Measurements from ENCODE around the gene PJA1. TPM values are rescaled to one million over a fixed set of nuclear protein-coding genes. Genes with fewer than 3 reads are reported as not detected.

The PJA1 gene
- polyA plus RNA-seq, 4 donors: 3.6 to 30.5 (median 9.8) TPM

- H3K27ac ChIP-seq (ENCODE audit: low read depth in 1 of 3, low read length in 2 of 3): no peak overlapping the region
- H3K9me3 ChIP-seq (ENCODE audit: control insufficient read depth in 2 of 2, insufficient read depth in 1 of 2, low read depth in 1 of 2, low read length in 1 of 2): no peaks in the 10 kb centered on the region
- no peak overlapping the region for H3K4me3 ChIP-seq (ENCODE audit: low read depth in 1 of 3, low read length in 3 of 3)
- 8 to 50% (median 37%) methylated on average over 4 of the region's 4 CpGs for WGBS, 3 donors
- peaks cover 0 to 10% (median 0%) of the 10 kb centered on the region in 3 donors for H3K4me1 ChIP-seq (ENCODE audit: control insufficient read depth in 3 of 3, insufficient read depth in 2 of 3, low read depth in 1 of 3, low read length in 2 of 3)
- DNase-seq (peak in 1 of 2 donors; percentile 16), FAIRE-seq (no peak)
- no peaks in the 10 kb centered on the region for H3K36me3 ChIP-seq (ENCODE audit: control insufficient read depth in 3 of 3, insufficient read depth in 2 of 3, low read depth in 1 of 3, low read length in 3 of 3)
- peaks cover 0 to 6% (median 2%) of the 10 kb centered on the region in 3 donors for H3K27me3 ChIP-seq (ENCODE audit: control insufficient read depth in 3 of 3, insufficient read depth in 3 of 3, low read length in 3 of 3)
These were observed 17.6 kb upstream of the PJA1 start for GRCh38 chrX:69182818-69183380.

DNA sequence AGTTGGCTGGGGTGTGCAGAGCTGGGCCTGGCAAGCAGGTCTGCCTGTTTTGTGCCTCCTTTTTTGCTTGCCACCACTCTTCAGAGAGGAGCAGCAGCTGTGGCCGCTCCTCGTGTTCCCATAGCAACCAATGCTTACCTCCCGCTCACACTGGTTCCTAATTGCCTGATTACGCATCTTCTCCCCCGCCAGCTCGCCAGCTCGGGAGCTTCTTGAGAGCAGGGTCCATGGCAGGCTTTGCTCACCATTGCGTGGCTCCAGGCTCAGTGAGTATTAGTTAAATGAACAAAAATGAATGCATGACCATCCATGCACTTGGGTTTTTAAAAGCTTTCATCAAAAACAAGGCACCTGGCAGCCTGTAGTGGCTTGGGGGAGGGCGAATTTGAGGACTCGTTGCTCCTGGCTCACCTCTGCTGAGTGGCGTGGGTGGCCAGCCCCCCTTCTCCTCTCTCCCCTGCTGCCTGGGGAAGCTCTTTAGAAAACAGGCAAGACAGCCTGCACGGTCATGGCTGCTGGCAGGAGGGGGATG, 14.2 kb upstream of the PJA1 start:
- DNase-seq (no peak), FAIRE-seq (no peak)
- Histone ChIP-seq H3K27me3 (ENCODE audit: control insufficient read depth in 3 of 3, insufficient read depth in 3 of 3, low read length in 3 of 3) (peaks cover 0 to 6% (median 0%) of the 10 kb centered on the region in 3 donors), H3K4me3 (ENCODE audit: low read depth in 1 of 3, low read length in 3 of 3) (no peak overlapping the region), H3K4me1 (ENCODE audit: control insufficient read depth in 3 of 3, insufficient read depth in 2 of 3, low read depth in 1 of 3, low read length in 2 of 3) (no peaks in the 10 kb centered on the region), H3K9me3 (ENCODE audit: control insufficient read depth in 2 of 2, insufficient read depth in 1 of 2, low read depth in 1 of 2, low read length in 1 of 2) (no peaks in the 10 kb centered on the region), H3K36me3 (ENCODE audit: control insufficient read depth in 3 of 3, insufficient read depth in 2 of 3, low read depth in 1 of 3, low read length in 3 of 3) (no peaks in the 10 kb centered on the region), H3K27ac (ENCODE audit: low read depth in 1 of 3, low read length in 2 of 3) (no peak overlapping the region)
- WGBS, 3 donors: 19 to 38% (median 37%) methylated on average over 12 of the region's 12 CpGs

DNA sequence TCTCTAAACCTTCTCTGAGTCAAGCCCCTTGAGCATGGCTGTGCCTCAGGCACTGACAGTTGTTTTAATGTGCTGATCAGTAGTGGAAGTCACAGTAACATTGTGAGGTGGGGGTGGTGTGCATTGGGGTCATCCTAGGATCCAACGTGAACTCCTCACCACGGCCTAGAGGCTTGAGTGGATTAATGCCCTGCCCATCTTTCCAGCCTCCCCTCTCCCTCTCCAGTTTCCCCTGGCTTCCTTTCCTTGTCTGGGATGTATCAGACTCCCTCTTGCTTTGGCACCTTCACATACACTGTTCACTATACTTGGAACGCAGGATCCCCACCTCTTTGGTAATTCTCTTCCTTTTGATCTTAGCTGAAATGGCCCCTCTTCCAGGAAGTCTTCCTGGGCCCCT, 13.3 kb upstream of the PJA1 start:
- FAIRE-seq (no peak), DNase-seq (no peak)
- H3K4me1 ChIP-seq (ENCODE audit: control insufficient read depth in 3 of 3, insufficient read depth in 2 of 3, low read depth in 1 of 3, low read length in 2 of 3): no peaks in the 10 kb centered on the region
- no peaks in the 10 kb centered on the region for H3K9me3 ChIP-seq (ENCODE audit: control insufficient read depth in 2 of 2, insufficient read depth in 1 of 2, low read depth in 1 of 2, low read length in 1 of 2)
- WGBS, 3 donors: 57 to 87% (median 73%) methylated on average over 3 of the region's 3 CpGs
- peaks cover 0 to 6% (median 2%) of the 10 kb centered on the region in 3 donors for H3K27me3 ChIP-seq (ENCODE audit: control insufficient read depth in 3 of 3, insufficient read depth in 3 of 3, low read length in 3 of 3)
- no peak overlapping the region for H3K4me3 ChIP-seq (ENCODE audit: low read depth in 1 of 3, low read length in 3 of 3)
- no peaks in the 10 kb centered on the region for H3K36me3 ChIP-seq (ENCODE audit: control insufficient read depth in 3 of 3, insufficient read depth in 2 of 3, low read depth in 1 of 3, low read length in 3 of 3)
- H3K27ac ChIP-seq (ENCODE audit: low read depth in 1 of 3, low read length in 2 of 3): no peak overlapping the region

DNA sequence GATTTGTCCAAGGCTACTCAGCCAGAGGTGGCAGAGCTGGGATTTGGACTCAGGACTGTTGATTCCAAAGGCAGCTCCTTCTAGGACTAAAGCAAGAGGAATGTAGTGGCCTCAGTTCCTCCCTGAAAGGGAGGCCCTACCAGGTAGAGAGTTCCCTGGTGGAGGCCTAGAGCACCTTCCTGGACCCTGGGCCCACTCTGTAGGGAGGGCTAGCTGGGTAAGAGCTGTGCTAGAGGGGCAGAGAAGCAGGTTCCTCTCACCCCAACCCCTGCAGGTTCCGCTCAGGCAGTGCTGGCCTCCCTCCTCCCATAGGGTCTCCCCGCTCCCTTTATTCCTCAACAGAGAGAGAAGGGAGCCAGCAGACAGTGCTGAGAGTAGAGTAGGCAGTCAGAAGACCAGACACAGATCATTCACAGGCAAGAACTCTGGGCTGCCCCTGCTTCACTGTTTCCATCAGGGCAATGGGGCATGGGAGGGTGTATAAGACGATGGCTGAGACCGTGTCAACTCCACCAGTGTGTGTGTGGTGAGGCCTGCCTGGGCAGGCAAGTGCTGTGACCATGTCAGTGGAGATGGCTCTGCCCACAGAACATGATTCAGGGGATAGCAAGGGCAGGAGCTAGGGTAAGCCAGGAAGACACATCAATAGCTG, 12.4 kb upstream of the PJA1 start:
- Histone ChIP-seq H3K27me3 (ENCODE audit: control insufficient read depth in 3 of 3, insufficient read depth in 3 of 3, low read length in 3 of 3) (peaks cover 0 to 6% (median 2%) of the 10 kb centered on the region in 3 donors), H3K4me1 (ENCODE audit: control insufficient read depth in 3 of 3, insufficient read depth in 2 of 3, low read depth in 1 of 3, low read length in 2 of 3) (no peaks in the 10 kb centered on the region), H3K4me3 (ENCODE audit: low read depth in 1 of 3, low read length in 3 of 3) (no peak overlapping the region), H3K27ac (ENCODE audit: low read depth in 1 of 3, low read length in 2 of 3) (no peak overlapping the region), H3K9me3 (ENCODE audit: control insufficient read depth in 2 of 2, insufficient read depth in 1 of 2, low read depth in 1 of 2, low read length in 1 of 2) (no peaks in the 10 kb centered on the region), H3K36me3 (ENCODE audit: control insufficient read depth in 3 of 3, insufficient read depth in 2 of 3, low read depth in 1 of 3, low read length in 3 of 3) (no peaks in the 10 kb centered on the region)
- 84 to 91% (median 87%) methylated on average over 3 to 4 of the region's 4 CpGs for WGBS, 3 donors
- DNase-seq (no peak), FAIRE-seq (no peak)

DNA sequence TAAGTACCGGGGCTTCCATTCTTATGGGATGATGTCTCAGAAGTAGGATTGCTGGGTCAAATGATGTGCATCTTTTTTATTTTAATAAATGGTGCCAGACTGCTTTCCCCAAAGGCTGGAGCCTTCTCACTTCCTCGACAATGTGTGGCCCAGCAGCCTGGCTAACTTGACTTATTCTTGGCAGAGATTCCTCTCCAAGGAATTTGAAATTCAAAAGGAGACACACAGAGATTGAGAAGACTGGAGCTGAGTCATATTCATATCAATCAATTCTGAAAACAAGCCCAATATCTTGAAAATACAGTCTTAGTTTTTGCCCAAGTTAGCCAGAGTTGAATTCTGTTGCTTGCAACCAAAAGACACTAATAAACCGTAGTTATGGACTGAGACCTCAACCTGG, 10.8 kb upstream of the PJA1 start:
- Histone ChIP-seq H3K36me3 (ENCODE audit: control insufficient read depth in 3 of 3, insufficient read depth in 2 of 3, low read depth in 1 of 3, low read length in 3 of 3) (no peaks in the 10 kb centered on the region), H3K27ac (ENCODE audit: low read depth in 1 of 3, low read length in 2 of 3) (no peak overlapping the region), H3K27me3 (ENCODE audit: control insufficient read depth in 3 of 3, insufficient read depth in 3 of 3, low read length in 3 of 3) (peaks cover 0 to 6% (median 2%) of the 10 kb centered on the region in 3 donors), H3K4me3 (ENCODE audit: low read depth in 1 of 3, low read length in 3 of 3) (no peak overlapping the region), H3K4me1 (ENCODE audit: control insufficient read depth in 3 of 3, insufficient read depth in 2 of 3, low read depth in 1 of 3, low read length in 2 of 3) (no peaks in the 10 kb centered on the region), H3K9me3 (ENCODE audit: control insufficient read depth in 2 of 2, insufficient read depth in 1 of 2, low read depth in 1 of 2, low read length in 1 of 2) (no peaks in the 10 kb centered on the region)
- FAIRE-seq (no peak), DNase-seq (no peak)
- WGBS, 3 donors: 79 to 92% (median 81%) methylated on average over 3 of the region's 3 CpGs

GRCh38 chrX:69173906-69174305, 8.7 kb upstream of the PJA1 start:
- FAIRE-seq (no peak), DNase-seq (no peak)
- Histone ChIP-seq H3K9me3 (ENCODE audit: control insufficient read depth in 2 of 2, insufficient read depth in 1 of 2, low read depth in 1 of 2, low read length in 1 of 2) (no peaks in the 10 kb centered on the region), H3K27ac (ENCODE audit: low read depth in 1 of 3, low read length in 2 of 3) (no peak overlapping the region), H3K36me3 (ENCODE audit: control insufficient read depth in 3 of 3, insufficient read depth in 2 of 3, low read depth in 1 of 3, low read length in 3 of 3) (no peaks in the 10 kb centered on the region), H3K27me3 (ENCODE audit: control insufficient read depth in 3 of 3, insufficient read depth in 3 of 3, low read length in 3 of 3) (peaks cover 0 to 2% (median 0%) of the 10 kb centered on the region in 3 donors), H3K4me1 (ENCODE audit: control insufficient read depth in 3 of 3, insufficient read depth in 2 of 3, low read depth in 1 of 3, low read length in 2 of 3) (no peaks in the 10 kb centered on the region), H3K4me3 (ENCODE audit: low read depth in 1 of 3, low read length in 3 of 3) (no peak overlapping the region)
- 56 to 82% (median 72%) methylated on average over 20 of the region's 20 CpGs for WGBS, 3 donors

- DNase-seq (no peak), FAIRE-seq (no peak)
- 78 to 85% (median 80%) methylated on average over 3 of the region's 3 CpGs for WGBS, 3 donors
- no peaks in the 10 kb centered on the region for H3K36me3 ChIP-seq (ENCODE audit: control insufficient read depth in 3 of 3, insufficient read depth in 2 of 3, low read depth in 1 of 3, low read length in 3 of 3)
- H3K4me3 ChIP-seq (ENCODE audit: low read depth in 1 of 3, low read length in 3 of 3): no peak overlapping the region
- H3K27ac ChIP-seq (ENCODE audit: low read depth in 1 of 3, low read length in 2 of 3): no peak overlapping the region
- H3K9me3 ChIP-seq (ENCODE audit: control insufficient read depth in 2 of 2, insufficient read depth in 1 of 2, low read depth in 1 of 2, low read length in 1 of 2): no peaks in the 10 kb centered on the region
- H3K27me3 ChIP-seq (ENCODE audit: control insufficient read depth in 3 of 3, insufficient read depth in 3 of 3, low read length in 3 of 3): peaks cover 0 to 2% (median 0%) of the 10 kb centered on the region in 3 donors
- no peaks in the 10 kb centered on the region for H3K4me1 ChIP-seq (ENCODE audit: control insufficient read depth in 3 of 3, insufficient read depth in 2 of 3, low read depth in 1 of 3, low read length in 2 of 3)
These were observed 7.7 kb upstream of the PJA1 start for GRCh38 chrX:69172937-69173336.

DNA sequence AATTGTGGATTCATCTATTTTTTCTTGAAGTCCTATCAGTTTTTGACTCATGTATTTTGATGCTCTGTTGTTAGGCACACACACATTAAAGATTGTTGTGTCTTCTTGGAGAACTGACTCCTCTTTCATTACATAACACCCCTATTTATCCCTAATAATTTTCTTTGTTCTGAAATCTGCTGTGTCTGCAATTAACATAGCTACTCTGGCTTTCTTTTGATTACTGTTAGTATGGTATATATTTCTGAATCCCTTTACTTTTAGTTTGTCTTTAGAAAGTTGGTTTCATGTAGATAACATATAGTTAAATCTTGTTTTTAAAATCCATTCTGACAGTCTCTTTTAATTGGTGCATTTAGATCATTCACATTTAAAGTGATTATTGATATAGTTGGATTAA, 5.1 kb upstream of the PJA1 start:
- Histone ChIP-seq H3K9me3 (ENCODE audit: control insufficient read depth in 2 of 2, insufficient read depth in 1 of 2, low read depth in 1 of 2, low read length in 1 of 2) (no peaks in the 10 kb centered on the region), H3K27ac (ENCODE audit: low read depth in 1 of 3, low read length in 2 of 3) (no peak overlapping the region), H3K36me3 (ENCODE audit: control insufficient read depth in 3 of 3, insufficient read depth in 2 of 3, low read depth in 1 of 3, low read length in 3 of 3) (no peaks in the 10 kb centered on the region), H3K4me1 (ENCODE audit: control insufficient read depth in 3 of 3, insufficient read depth in 2 of 3, low read depth in 1 of 3, low read length in 2 of 3) (no peaks in the 10 kb centered on the region), H3K4me3 (ENCODE audit: low read depth in 1 of 3, low read length in 3 of 3) (no peak overlapping the region), H3K27me3 (ENCODE audit: control insufficient read depth in 3 of 3, insufficient read depth in 3 of 3, low read length in 3 of 3) (peaks cover 0 to 2% (median 0%) of the 10 kb centered on the region in 3 donors)
- FAIRE-seq: no peak
- DNase-seq: no peak
